Measurements from ENCODE around the gene FBXO31.

The FBXO31 gene

GRCh38 chr16:87416826-87417527 is 33.4 kb upstream of the FBXO31 start:
- H3K36me3 Mint-ChIP-seq: peaks cover 3% of the 10 kb centered on the region
- H3K4me1 Mint-ChIP-seq: no peaks in the 10 kb centered on the region
- H3K9me3 Mint-ChIP-seq: no peaks in the 10 kb centered on the region
- no peak overlapping the region for H3K27ac Mint-ChIP-seq
- H3K4me3 Mint-ChIP-seq: no peak overlapping the region
- no peaks in the 10 kb centered on the region for H3K27me3 Mint-ChIP-seq

DNA sequence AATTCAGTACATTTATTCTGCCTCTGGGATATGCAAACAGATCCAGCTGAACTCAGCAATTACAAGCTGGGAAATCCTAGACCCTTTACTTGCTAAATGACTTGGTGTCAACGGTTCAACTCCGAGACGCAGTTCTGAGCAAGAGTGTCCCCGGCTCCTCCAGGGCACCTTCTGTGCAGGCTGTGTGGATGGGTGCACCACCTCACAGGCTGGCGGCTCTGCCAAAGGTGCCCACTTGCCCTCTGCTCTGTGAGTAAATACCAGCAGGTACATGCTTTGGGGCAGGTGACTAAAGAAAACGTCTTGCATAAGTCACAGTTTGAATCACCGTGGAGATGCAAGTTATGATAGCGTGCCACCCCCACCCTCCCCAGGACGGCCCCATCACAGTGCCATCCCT is 31.9 kb upstream of the FBXO31 start:
- no peaks in the 10 kb centered on the region for H3K4me1 Mint-ChIP-seq
- H3K27me3 Mint-ChIP-seq: no peaks in the 10 kb centered on the region
- peaks cover 2% of the 10 kb centered on the region for H3K36me3 Mint-ChIP-seq
- H3K9me3 Mint-ChIP-seq: no peaks in the 10 kb centered on the region
- H3K4me3 Mint-ChIP-seq: no peak overlapping the region
- no peak overlapping the region for H3K27ac Mint-ChIP-seq

DNA sequence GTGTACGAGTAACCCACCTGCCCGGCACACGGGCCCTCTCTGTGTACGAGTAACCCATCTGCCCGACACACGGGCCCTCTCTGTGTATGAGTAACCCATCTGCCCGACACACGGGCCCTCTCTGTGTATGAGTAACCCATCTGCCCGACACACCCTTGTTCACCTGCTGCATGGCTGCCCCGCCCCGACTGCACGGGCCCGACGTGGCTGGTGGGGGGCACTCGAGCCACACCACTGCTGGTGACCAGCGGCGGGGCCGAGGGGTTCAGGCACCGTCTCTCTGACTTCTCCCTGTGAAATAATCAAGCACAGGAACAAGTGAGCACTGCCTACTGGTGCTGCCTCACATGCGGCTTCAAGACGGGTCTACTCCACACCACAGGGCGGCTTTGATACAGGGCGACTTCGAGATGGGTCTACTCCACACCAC is 30.7 kb upstream of the FBXO31 start:
- Mint-ChIP-seq H3K9me3 (no peaks in the 10 kb centered on the region), H3K27ac (no peak overlapping the region), H3K36me3 (peaks cover 2% of the 10 kb centered on the region)

GRCh38 chr16:87412996-87413421 is 29.4 kb upstream of the FBXO31 start:
- Mint-ChIP-seq H3K9me3 (no peaks in the 10 kb centered on the region), H3K36me3 (peaks cover 2% of the 10 kb centered on the region), H3K27me3 (no peaks in the 10 kb centered on the region), H3K4me1 (no peaks in the 10 kb centered on the region), H3K27ac (no peak overlapping the region), H3K4me3 (no peak overlapping the region)

More for the DNA sequence above, 30.7 kb upstream of the FBXO31 start:
- H3K4me3 Mint-ChIP-seq: no peak overlapping the region
- H3K4me1 Mint-ChIP-seq: no peaks in the 10 kb centered on the region
- H3K27me3 Mint-ChIP-seq: no peaks in the 10 kb centered on the region

DNA sequence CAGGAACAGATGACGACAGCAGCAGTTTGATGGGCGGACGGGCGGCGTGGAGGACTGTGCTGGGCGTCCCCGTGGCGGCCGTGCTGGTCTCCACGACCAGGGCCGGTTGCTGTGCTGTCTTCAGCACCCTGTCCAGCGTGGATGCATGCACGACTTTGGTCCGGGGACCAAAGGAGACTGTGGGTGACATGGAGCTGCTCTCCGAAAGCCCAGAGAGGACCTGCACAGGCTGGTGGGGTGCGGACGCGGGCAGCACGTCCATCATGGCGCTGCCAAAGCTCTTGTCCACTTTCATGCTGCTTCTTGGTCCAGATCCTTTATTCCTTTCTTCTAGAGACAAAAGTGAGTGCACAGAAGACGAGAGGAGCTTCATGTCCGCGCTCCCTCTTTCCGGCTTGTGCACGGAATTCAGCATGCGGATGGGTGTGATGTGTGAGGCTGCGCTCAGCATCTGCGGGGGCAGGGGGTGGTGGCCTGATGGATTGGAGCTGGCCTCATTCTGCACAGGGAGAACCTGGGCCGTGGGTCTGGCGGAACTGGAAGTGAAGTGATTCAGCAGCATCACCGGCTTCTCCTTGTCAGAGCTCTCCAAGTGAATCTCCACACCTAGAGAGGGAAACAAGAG is 28.9 kb upstream of the FBXO31 start:
- Mint-ChIP-seq H3K4me1 (no peaks in the 10 kb centered on the region), H3K9me3 (no peaks in the 10 kb centered on the region), H3K27me3 (no peaks in the 10 kb centered on the region), H3K27ac (no peak overlapping the region), H3K36me3 (peaks cover 2% of the 10 kb centered on the region), H3K4me3 (no peak overlapping the region)

DNA sequence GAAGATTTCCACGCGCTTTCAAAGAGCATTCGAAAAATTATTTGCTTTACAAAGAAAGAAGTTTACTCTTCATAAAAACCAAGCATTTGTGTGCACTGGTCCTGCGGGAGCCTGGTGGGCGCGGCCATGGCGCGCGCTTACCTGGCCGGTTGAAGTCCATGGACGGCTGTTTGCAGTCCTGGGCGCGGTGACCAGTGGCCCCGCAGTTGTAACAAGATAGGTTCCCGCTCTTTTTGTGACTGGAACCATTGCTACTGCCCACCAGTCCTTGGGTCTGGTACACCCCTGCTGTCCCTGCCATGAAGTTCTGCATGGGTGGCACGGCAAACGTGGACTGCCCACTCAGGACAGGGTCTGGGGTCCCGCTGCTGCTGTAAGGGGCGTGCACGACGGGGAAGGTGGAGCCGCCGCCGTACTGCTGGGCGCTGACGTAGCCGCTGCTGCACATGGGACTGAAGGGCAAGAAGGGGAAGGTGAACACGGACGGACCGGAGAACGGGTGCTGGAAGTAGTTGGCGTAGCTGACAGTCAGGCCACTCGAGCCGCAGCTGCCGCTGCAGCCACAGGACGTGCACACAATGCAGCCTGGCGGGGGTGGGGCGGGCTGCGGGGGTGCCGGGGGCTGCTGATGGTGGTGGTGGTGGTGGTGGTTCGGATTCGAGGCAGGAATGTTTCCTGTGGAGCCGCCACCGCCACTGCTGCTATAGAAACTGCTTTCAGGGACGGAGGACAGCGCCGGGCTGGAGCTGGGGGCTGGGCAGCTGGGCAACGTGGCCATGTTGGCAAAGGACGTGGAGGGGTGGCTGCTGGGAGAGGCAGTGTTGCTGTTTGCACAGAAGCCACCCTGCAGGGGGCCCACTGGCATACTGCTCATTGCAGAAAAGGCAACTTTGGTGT is 28.0 kb upstream of the FBXO31 start:
- Mint-ChIP-seq H3K4me3 (no peak overlapping the region), H3K9me3 (no peaks in the 10 kb centered on the region), H3K36me3 (peaks cover 4% of the 10 kb centered on the region), H3K27ac (no peak overlapping the region), H3K4me1 (no peaks in the 10 kb centered on the region), H3K27me3 (no peaks in the 10 kb centered on the region)

DNA sequence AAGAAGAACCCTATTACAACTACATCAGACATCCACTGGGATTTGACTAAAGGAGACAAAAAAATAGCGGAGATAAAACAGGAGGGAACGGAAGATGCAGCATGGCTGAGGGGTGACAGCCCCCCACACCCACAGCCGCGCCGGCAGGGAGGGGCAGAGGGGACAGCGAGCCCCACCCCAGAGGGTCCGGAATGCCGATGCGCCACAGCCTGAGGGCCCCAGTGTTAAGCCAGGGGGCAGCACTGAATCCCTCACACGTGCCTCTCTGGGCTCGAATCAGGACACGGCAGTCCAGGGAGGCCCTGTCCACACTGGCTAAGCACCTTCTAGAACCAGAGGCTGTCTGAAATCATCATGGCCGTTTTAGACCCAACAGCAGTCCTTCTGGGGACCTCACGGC is 27.4 kb upstream of the FBXO31 start:
- no peaks in the 10 kb centered on the region for H3K9me3 Mint-ChIP-seq
- H3K4me1 Mint-ChIP-seq: no peaks in the 10 kb centered on the region
- peaks cover 4% of the 10 kb centered on the region for H3K36me3 Mint-ChIP-seq
- no peak overlapping the region for H3K27ac Mint-ChIP-seq
- no peaks in the 10 kb centered on the region for H3K27me3 Mint-ChIP-seq
- H3K4me3 Mint-ChIP-seq: no peak overlapping the region

DNA sequence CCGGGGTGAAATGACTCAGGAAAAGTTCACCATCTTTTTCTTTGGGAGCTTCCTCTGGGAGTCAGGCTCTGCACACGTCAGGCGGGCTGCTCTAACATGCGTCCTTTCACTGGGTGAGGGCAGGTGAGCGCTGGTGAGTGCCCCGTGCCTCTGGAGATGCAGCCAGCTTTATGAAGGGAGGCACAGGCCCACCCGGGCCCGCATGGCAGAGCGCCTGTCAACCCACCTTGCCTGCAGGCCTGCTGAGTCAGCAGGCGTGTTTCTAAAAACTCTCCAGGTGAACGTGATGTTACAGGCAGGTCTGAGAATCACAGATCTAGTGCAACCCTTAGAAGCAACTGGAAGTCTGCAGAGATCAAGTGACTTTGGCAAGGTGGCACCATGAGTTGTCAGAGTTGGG is 27.0 kb upstream of the FBXO31 start:
- Mint-ChIP-seq H3K36me3 (peaks cover 4% of the 10 kb centered on the region), H3K4me3 (no peak overlapping the region), H3K27me3 (no peaks in the 10 kb centered on the region), H3K4me1 (no peaks in the 10 kb centered on the region), H3K9me3 (no peaks in the 10 kb centered on the region), H3K27ac (no peak overlapping the region)

GRCh38 chr16:87409781-87410180 is 26.2 kb upstream of the FBXO31 start:
- Mint-ChIP-seq H3K4me1 (no peaks in the 10 kb centered on the region), H3K27me3 (no peaks in the 10 kb centered on the region), H3K4me3 (no peak overlapping the region), H3K36me3 (peaks cover 7% of the 10 kb centered on the region), H3K27ac (no peak overlapping the region), H3K9me3 (no peaks in the 10 kb centered on the region)

- no peak overlapping the region for H3K4me3 Mint-ChIP-seq
- peak overlapping the region; percentile 30 for H3K27ac Mint-ChIP-seq
- H3K36me3 Mint-ChIP-seq: peaks cover 7% of the 10 kb centered on the region
- no peaks in the 10 kb centered on the region for H3K27me3 Mint-ChIP-seq
- H3K4me1 Mint-ChIP-seq: no peaks in the 10 kb centered on the region
- H3K9me3 Mint-ChIP-seq: no peaks in the 10 kb centered on the region
These were observed 25.6 kb upstream of the FBXO31 start for GRCh38 chr16:87409153-87409552.

DNA sequence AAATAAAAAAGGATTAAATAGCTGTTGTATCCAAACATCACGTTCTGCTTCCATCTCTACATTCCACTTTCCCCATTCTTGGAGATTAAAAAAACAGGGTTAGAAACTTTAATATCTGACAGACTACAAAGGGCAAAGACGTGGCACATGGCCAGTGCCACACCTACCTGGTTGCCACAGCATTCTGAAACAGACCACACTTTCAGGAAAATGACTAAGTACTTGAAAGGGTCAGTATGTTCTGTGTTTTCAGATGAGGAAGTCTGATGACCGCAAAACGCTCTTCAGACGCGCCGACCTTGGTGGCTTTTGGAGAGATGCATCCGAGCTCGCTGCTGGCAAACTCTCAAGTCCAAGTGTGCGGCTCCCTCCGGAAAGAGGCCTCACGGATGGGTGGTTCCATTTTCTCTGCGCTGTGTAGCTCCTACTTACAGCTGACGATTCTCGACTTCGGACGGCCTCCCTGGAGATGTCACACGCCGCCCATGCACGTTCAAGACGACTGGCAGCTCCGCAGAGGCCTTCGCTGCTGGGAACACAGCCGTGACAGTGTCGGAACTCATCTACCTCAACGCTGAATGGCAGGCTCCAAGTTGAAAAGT is 24.0 kb upstream of the FBXO31 start:
- no peak overlapping the region for H3K4me3 Mint-ChIP-seq

GRCh38 chr16:87406495-87407088 is 23.0 kb upstream of the FBXO31 start:
- Mint-ChIP-seq H3K4me1 (no peaks in the 10 kb centered on the region), H3K9me3 (no peaks in the 10 kb centered on the region), H3K36me3 (peaks cover 11% of the 10 kb centered on the region), H3K4me3 (no peak overlapping the region), H3K27me3 (no peaks in the 10 kb centered on the region), H3K27ac (peak overlapping the region; percentile 68)

More for the DNA sequence above, 24.0 kb upstream of the FBXO31 start:
- H3K36me3 Mint-ChIP-seq: peaks cover 11% of the 10 kb centered on the region
- no peaks in the 10 kb centered on the region for H3K9me3 Mint-ChIP-seq
- no peak overlapping the region for H3K27ac Mint-ChIP-seq
- H3K27me3 Mint-ChIP-seq: no peaks in the 10 kb centered on the region
- H3K4me1 Mint-ChIP-seq: no peaks in the 10 kb centered on the region

GRCh38 chr16:87404764-87405625 is 21.4 kb upstream of the FBXO31 start:
- Mint-ChIP-seq H3K27ac (no peak overlapping the region), H3K9me3 (no peaks in the 10 kb centered on the region), H3K4me3 (no peak overlapping the region), H3K4me1 (no peaks in the 10 kb centered on the region), H3K27me3 (no peaks in the 10 kb centered on the region), H3K36me3 (peaks cover 9% of the 10 kb centered on the region)

DNA sequence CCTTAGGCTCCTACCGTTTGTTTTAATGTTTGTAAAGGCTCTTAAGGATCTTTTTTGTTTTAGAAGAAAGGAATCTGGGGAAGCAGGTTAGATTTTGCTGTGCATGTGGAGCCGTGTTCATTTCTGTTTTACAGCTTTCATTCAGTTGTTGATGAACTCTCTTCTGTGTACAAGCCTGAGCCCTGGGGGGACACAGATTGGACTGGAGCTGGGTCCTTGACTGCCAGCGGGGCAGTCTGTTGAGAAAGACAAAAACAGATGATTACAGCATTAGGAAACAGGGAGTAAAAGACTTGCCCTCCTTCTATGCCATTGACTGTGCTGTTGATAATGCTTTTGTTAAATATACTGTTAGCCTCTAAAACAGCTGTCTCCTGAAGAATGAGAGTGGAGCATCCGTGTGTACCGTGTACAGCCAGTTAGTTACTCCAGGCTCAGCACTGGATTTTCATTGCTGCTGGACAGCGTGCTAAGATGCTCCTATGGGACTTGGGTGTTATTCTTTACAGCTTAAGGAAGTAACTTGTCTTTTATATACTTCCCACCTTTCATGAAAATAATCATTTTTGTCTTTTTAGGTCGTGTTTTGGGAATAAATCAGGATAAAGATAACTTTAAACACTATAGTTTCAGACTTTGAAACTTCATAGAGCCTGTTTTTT is 11.7 kb upstream of the FBXO31 start:
- H3K27me3 Mint-ChIP-seq: no peaks in the 10 kb centered on the region
- no peaks in the 10 kb centered on the region for H3K9me3 Mint-ChIP-seq
- peaks cover 40% of the 10 kb centered on the region for H3K4me1 Mint-ChIP-seq
- peak overlapping the region; percentile 95 for H3K4me3 Mint-ChIP-seq
- no peaks in the 10 kb centered on the region for H3K36me3 Mint-ChIP-seq
- peak overlapping the region; percentile 63 for H3K27ac Mint-ChIP-seq

Data from activated naive CD4-positive, alpha-beta T cell treated with anti-CD3 and anti-CD28 coated beads, Interleukin-2, amount 50 U/mL, for 24 hours (primary cell).